Mesendoderm (in vitro differentiated cells): ENCODE results near the gene CAMTA1.

Experiments
- DNase-seq: peaks from one replicate; pipeline ENCODE4 v3.0.0; 2013
- H2AK5ac ChIP-seq: 2 replicates; pipeline ENCODE4 v1.6.1; 2013; ENCODE audit warnings: low read length, inconsistent platforms
- H2BK120ac ChIP-seq: 2 replicates; pipeline ENCODE4 v1.6.1; 2013; ENCODE audit warnings: low read depth, mild to moderate bottlenecking, low read length, moderate library complexity, mixed read lengths
- H2BK15ac ChIP-seq: replicated peaks from 2 replicates; pipeline ENCODE4 v1.6.1; 2013; ENCODE audit warnings: low read depth, mild to moderate bottlenecking, moderate library complexity
- H2BK5ac ChIP-seq: 2 replicates; pipeline ENCODE4 v1.6.1; 2013; ENCODE audit warnings: low read length, inconsistent platforms
- H3K18ac ChIP-seq: 2 replicates; pipeline ENCODE4 v1.6.1; 2013; ENCODE audit warnings: mild to moderate bottlenecking, low read length, mixed read lengths
- H3K23ac ChIP-seq: one replicate; pipeline ENCODE4 v1.6.1; 2013; ENCODE audit warnings: low read length
- H3K27ac ChIP-seq: 2 replicates; pipeline ENCODE4 v1.5.1; 2013; ENCODE audit warnings: low read depth, mild to moderate bottlenecking, inconsistent platforms, low read length, moderate library complexity
- H3K27me3 ChIP-seq: 2 replicates; pipeline ENCODE4 v1.6.1; 2013; ENCODE audit warnings: low read length, control low read depth, mild to moderate bottlenecking, inconsistent platforms; ENCODE audit not compliant: insufficient read depth, poor library complexity
- H3K36me3 ChIP-seq: 2 replicates; pipeline ENCODE4 v1.6.1; 2013; ENCODE audit warnings: low read length, inconsistent platforms; ENCODE audit not compliant: control insufficient read depth, insufficient read depth
- H3K4ac ChIP-seq: one replicate; pipeline ENCODE4 v1.6.1; 2013; ENCODE audit warnings: low read depth, mild to moderate bottlenecking, low read length, moderate library complexity
- H3K4me1 ChIP-seq: 2 replicates; pipeline ENCODE4 v1.6.1; 2013; ENCODE audit warnings: low read depth, low read length, inconsistent platforms; ENCODE audit not compliant: control insufficient read depth
- H3K4me2 ChIP-seq: 2 replicates; pipeline ENCODE4 v1.6.1; 2013; ENCODE audit warnings: low read length
- H3K4me3 ChIP-seq: 2 replicates; pipeline ENCODE4 v1.5.1; 2013; ENCODE audit warnings: mild to moderate bottlenecking, low read length
- H3K56ac ChIP-seq: one replicate; pipeline ENCODE4 v1.6.1; 2013; ENCODE audit warnings: low read length
- H3K79me1 ChIP-seq: 2 replicates; pipeline ENCODE4 v1.6.1; 2013; ENCODE audit warnings: low read length, inconsistent platforms
- H3K79me2 ChIP-seq: 2 replicates; pipeline ENCODE4 v1.6.1; 2013; ENCODE audit warnings: mild to moderate bottlenecking, low read length; ENCODE audit not compliant: control insufficient read depth, insufficient read depth
- H3K9ac ChIP-seq: 2 replicates; pipeline ENCODE4 v1.6.1; 2013; ENCODE audit warnings: low read length, inconsistent platforms
- H4K5ac ChIP-seq: one replicate; pipeline ENCODE4 v1.6.1; 2013; ENCODE audit warnings: low read length
- H4K8ac ChIP-seq: one replicate; pipeline ENCODE4 v1.6.1; 2013; ENCODE audit warnings: low read depth, mild to moderate bottlenecking, control low read depth, low read length, moderate library complexity
- WGBS: extraction: QIAGEN DNeasy Blood & Tissue Kit; methylation state at CpG from one replicate; pipeline ENCODE4 v1.1.7; 2013; ENCODE audit warnings: low lambda C conversion rate, missing lambda C conversion rate; ENCODE audit not compliant: insufficient coverage; ENCODE audit errors: extremely low coverage; 5-methylcytosine and 5-hydroxymethylcytosine counted together

The CAMTA1 gene

DNA sequence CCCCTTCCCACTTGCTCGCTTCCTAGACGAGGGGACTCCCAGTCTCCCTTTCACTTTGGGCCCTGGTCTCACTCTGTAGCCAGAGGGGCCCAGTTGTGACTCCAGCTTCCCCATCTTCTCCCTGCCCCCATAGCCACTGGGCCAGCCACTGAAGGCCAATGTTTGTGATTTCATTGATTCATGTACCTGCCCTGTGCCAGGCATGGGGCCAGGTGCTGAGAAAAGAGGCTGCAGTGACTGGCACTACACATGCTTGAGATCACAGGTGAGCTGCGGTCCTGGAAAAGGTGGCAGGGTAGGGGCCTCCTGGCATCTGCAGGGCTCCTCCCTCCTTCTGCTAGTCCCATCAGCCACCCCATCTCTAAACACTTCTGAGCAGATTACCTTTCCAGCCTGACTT lies 640.5 kb downstream of the CAMTA1 start:
- Histone ChIP-seq H4K8ac (no peak overlapping the region), H3K4ac (no peak overlapping the region)
- DNase-seq, result no peak

DNA sequence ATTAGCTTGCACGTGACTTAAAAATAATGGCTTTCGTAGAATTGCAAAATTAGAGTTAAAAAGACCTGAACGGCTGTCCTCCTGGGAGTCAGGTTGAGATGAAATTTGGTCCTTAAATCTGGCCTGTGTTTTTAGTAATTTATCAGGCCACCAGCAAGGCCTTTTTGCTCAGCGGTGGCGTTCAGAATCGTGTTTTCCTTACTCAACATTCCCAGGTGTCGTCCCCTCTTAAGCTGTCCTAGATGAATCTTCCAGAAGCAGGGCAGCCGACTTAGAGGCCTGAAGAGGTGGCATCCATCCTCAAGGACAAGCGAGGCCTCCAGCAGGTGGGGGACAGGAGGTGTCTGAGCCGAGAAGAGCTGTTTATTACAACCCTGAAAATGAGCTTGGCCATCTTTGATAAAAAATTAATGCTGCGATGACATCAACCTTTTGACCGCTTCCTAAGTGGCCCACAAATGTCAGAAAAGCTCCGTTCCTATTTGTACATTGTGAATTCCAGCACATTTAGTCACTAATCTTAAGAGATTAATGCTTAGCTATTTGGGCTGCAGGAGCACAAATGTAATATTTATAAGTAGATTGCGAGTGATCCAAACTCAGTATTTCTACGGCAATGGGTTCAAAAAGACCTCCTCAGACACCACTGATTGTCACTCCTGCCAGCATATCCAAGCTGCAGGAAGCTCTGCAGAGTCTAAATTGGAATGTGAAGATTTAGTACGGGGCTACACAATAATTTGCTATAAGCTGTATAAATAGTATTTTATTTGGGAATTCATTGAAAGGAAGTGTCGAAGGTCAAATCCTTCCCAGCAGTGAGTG lies 641.7 kb downstream of the CAMTA1 start:
- DNase-seq, result no peak
- Histone ChIP-seq H3K79me1 (no peaks in the 10 kb centered on the region), H3K27ac (no peak overlapping the region), H2BK5ac (no peak overlapping the region), H3K4ac (no peak overlapping the region), H2BK15ac (no peak overlapping the region), H4K8ac (no peak overlapping the region), H4K5ac (no peak overlapping the region), H2BK120ac (no peak overlapping the region), H3K9ac (no peak overlapping the region), H3K36me3 (no peaks in the 10 kb centered on the region), H3K23ac (no peak overlapping the region), H3K79me2 (no peaks in the 10 kb centered on the region), H3K56ac (no peak overlapping the region), H3K27me3 (no peaks in the 10 kb centered on the region), H3K4me3 (no peak overlapping the region), H3K18ac (no peak overlapping the region), H3K4me2 (no peak overlapping the region), H2AK5ac (no peak overlapping the region), H3K4me1 (no peaks in the 10 kb centered on the region)
- no CpG with 5 or more reads among the region's 17 CpGs for whole genome bisulfite sequencing

More for the DNA sequence above, 640.5 kb downstream of the CAMTA1 start:
- no peak overlapping the region for H3K56ac ChIP-seq
- H4K5ac ChIP-seq, result no peak overlapping the region
- no peak overlapping the region for H2BK15ac ChIP-seq
- H3K4me2 ChIP-seq, result no peak overlapping the region
- H3K18ac ChIP-seq, result no peak overlapping the region
- no peak overlapping the region for H3K4me3 ChIP-seq
- no peaks in the 10 kb centered on the region for H3K36me3 ChIP-seq
- H3K4me1 ChIP-seq, result no peaks in the 10 kb centered on the region
- H2BK120ac ChIP-seq, result no peak overlapping the region
- H3K27me3 ChIP-seq, result no peaks in the 10 kb centered on the region
- no peak overlapping the region for H3K23ac ChIP-seq
- no CpG with 5 or more reads among the region's 3 CpGs for WGBS
- no peak overlapping the region for H2BK5ac ChIP-seq
- no peaks in the 10 kb centered on the region for H3K79me2 ChIP-seq
- no peaks in the 10 kb centered on the region for H3K79me1 ChIP-seq
- no peak overlapping the region for H2AK5ac ChIP-seq
- H3K9ac ChIP-seq, result no peak overlapping the region
- H3K27ac ChIP-seq, result no peak overlapping the region

DNA sequence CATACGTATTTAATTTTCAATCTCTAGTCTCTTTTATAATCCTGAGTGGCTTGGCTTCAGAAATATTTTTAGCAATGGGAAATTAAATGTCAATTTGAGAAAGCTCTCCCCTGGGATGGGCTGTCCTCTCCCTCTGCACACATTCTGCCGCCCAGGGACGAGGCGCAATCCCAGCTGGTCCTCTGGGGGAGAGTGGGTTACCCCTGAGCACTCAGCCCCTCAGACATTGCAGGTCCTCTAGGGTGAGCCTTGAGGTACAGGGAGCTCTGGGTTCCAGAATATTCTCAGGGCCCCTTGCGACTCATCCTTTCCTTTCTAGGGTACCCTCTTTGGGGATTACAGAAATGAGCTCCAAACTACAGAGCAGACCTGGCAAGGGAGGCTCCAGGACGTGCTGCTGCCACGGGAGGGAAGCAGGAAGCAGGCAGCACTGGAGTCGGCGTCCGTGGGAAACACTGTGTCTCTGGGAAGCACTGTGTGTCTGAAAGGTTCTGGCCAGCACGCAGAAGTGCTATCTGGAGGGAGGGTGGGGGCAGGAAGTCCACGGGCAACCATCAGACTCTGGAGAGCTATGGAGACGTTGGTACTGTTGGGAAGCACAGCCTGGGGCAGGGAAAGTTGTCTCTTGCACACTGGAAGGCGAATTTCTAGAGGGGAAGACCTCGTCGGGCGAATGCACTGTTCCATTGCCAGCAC lies 642.5 kb downstream of the CAMTA1 start:
- H3K79me2 ChIP-seq, result no peaks in the 10 kb centered on the region
- no peaks in the 10 kb centered on the region for H3K79me1 ChIP-seq
- no CpG with 5 or more reads among the region's 17 CpGs for WGBS
- H3K4me1 ChIP-seq, result no peaks in the 10 kb centered on the region
- no peak overlapping the region for H2BK15ac ChIP-seq
- H3K56ac ChIP-seq, result no peak overlapping the region
- no peak overlapping the region for H2BK120ac ChIP-seq
- no peak overlapping the region for H3K18ac ChIP-seq
- no peak overlapping the region for H4K5ac ChIP-seq
- no peak overlapping the region for H2AK5ac ChIP-seq
- no peak overlapping the region for H2BK5ac ChIP-seq
- H3K27ac ChIP-seq, result no peak overlapping the region
- no peak overlapping the region for H4K8ac ChIP-seq
- H3K23ac ChIP-seq, result no peak overlapping the region
- no peak overlapping the region for H3K4ac ChIP-seq
- no peak for DNase-seq
- H3K9ac ChIP-seq, result no peak overlapping the region
- H3K4me3 ChIP-seq, result no peak overlapping the region
- no peak overlapping the region for H3K4me2 ChIP-seq
- H3K27me3 ChIP-seq, result no peaks in the 10 kb centered on the region
- no peaks in the 10 kb centered on the region for H3K36me3 ChIP-seq

DNA sequence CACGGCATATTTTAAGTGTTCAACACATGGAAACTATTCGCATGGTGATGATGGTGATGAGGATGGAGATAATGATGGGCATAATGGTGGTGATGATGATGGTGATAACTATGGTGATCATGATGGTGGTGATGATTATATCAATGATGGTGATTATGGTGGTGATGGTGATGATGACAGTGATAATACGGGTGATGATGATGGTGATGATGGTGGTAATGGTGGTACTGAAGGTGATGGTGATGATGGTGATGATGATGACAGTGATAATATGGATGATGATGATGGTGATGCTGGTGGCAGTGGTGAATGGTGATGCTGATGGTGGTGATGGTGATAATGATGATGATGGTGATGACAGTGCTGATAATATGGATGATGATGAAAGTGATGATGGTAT lies 644.0 kb downstream of the CAMTA1 start:
- Histone ChIP-seq H2AK5ac (no peak overlapping the region), H3K4me3 (no peak overlapping the region), H3K4me1 (no peaks in the 10 kb centered on the region), H4K5ac (no peak overlapping the region), H3K36me3 (no peaks in the 10 kb centered on the region), H3K79me2 (no peaks in the 10 kb centered on the region), H2BK5ac (no peak overlapping the region), H2BK15ac (no peak overlapping the region), H3K4me2 (no peak overlapping the region), H3K23ac (no peak overlapping the region), H3K4ac (no peak overlapping the region), H4K8ac (no peak overlapping the region), H3K27me3 (no peaks in the 10 kb centered on the region), H3K9ac (no peak overlapping the region), H2BK120ac (no peak overlapping the region), H3K56ac (no peak overlapping the region), H3K79me1 (no peaks in the 10 kb centered on the region), H3K18ac (no peak overlapping the region), H3K27ac (no peak overlapping the region)
- WGBS, result no CpG with 5 or more reads among the region's 3 CpGs
- no peak for DNase-seq

DNA sequence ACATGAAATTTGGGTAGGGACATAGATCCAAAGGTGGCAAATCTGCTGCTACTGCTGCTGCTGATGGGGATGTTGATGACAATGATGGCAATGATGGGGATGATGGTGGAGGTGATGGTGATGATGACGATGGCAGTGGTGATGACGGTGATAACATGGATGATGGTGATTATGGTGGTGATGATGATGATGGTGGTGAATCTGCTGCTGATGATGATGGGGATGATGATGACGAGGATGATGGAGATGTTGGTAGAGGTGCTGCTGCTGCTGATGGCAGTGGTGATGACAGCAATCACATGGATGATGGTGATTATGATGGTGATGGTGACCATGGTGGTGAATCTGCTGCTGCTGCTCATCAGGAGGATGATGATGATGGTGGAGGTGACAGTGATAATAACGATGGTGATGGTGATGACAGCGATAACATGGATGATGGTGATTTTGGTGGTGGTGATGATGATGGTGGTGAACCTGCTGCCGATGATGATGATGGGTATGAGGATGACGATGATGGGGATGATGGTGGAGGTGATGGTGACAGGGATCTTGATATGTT lies 644.9 kb downstream of the CAMTA1 start:
- Histone ChIP-seq H3K9ac (no peak overlapping the region), H4K8ac (no peak overlapping the region), H3K4me1 (no peaks in the 10 kb centered on the region), H3K4me3 (no peak overlapping the region), H2BK5ac (no peak overlapping the region), H2BK15ac (no peak overlapping the region), H3K56ac (no peak overlapping the region), H2BK120ac (no peak overlapping the region), H3K79me2 (no peaks in the 10 kb centered on the region), H3K4me2 (no peak overlapping the region), H3K36me3 (no peaks in the 10 kb centered on the region), H3K4ac (no peak overlapping the region), H2AK5ac (no peak overlapping the region), H3K27ac (no peak overlapping the region), H3K23ac (no peak overlapping the region), H3K79me1 (no peaks in the 10 kb centered on the region), H3K27me3 (no peaks in the 10 kb centered on the region), H3K18ac (no peak overlapping the region), H4K5ac (no peak overlapping the region)
- no peak for DNase-seq
- no CpG with 5 or more reads among the region's 7 CpGs for WGBS
